Activated naive CD4-positive, alpha-beta T cell treated with Interleukin-2 at 50 U/mL for 16 hours (primary cell): ENCODE results near the gene ITM2C.
A peak's percentile ranks its signal among the peaks of the same experiment; 100 is the strongest.

Experiments used
- DNase-seq: peaks from one replicate; pipeline ENCODE4 v3.0.0-alpha.2; 2020

The ITM2C gene

GRCh38 chr2:230908595-230909191, 44.0 kb downstream of the ITM2C start:
- DNase-seq = peak; percentile 80

- no peak for DNase-seq
Measured at GRCh38 chr2:230909841-230910545, 45.3 kb downstream of the ITM2C start.

- DNase-seq = no peak
Measured at GRCh38 chr2:230910546-230911177, 45.9 kb downstream of the ITM2C start.

- peak; percentile 0 for DNase-seq
Measured at GRCh38 chr2:230912046-230912445, 47.3 kb downstream of the ITM2C start.

- DNase-seq = no peak
Measured at GRCh38 chr2:230912724-230913123, 48.0 kb downstream of the ITM2C start.

GRCh38 chr2:230913406-230914143, 48.8 kb downstream of the ITM2C start:
- no peak for DNase-seq

GRCh38 chr2:230914886-230915285, 50.1 kb downstream of the ITM2C start:
- no peak for DNase-seq

GRCh38 chr2:230915319-230915718, 50.6 kb downstream of the ITM2C start:
- DNase-seq = no peak

GRCh38 chr2:230916218-230916617, 51.5 kb downstream of the ITM2C start:
- DNase-seq = no peak

GRCh38 chr2:230919240-230919639, 54.5 kb downstream of the ITM2C start:
- DNase-seq = no peak

GRCh38 chr2:230919681-230920080, 54.9 kb downstream of the ITM2C start:
- no peak for DNase-seq

GRCh38 chr2:230920167-230920566, 55.4 kb downstream of the ITM2C start:
- DNase-seq = peak; percentile 10

- DNase-seq = no peak
Measured at GRCh38 chr2:230921806-230922595, 57.3 kb downstream of the ITM2C start.

GRCh38 chr2:230922951-230923717, 58.4 kb downstream of the ITM2C start:
- peak; percentile 1 for DNase-seq

GRCh38 chr2:230924092-230924469, 59.3 kb downstream of the ITM2C start:
- DNase-seq = no peak

GRCh38 chr2:230924470-230925341, 60.0 kb downstream of the ITM2C start, which contains the start of gene GPR55:
GPR55 (minus strand) TSS chr2:230925242; CDS start chr2:230910962, 14,280 bp downstream.
- peak; percentile 79 for DNase-seq

GRCh38 chr2:230925443-230925878, 60.7 kb downstream of the ITM2C start:
- peak; percentile 41 for DNase-seq

GRCh38 chr2:230925879-230926765, 61.4 kb downstream of the ITM2C start:
- peak; percentile 58 for DNase-seq

- DNase-seq = no peak
Measured at GRCh38 chr2:230927711-230928341, 63.1 kb downstream of the ITM2C start.
